ENCODE results near the gene FZD2. TPM values are rescaled to one million over a fixed set of nuclear protein-coding genes. Genes with fewer than 3 reads are reported as not detected.

Gene FZD2
- total and polyA plus RNA-seq, 2 of the 8 experiments (the other 6 are each of a cell fraction or from before 2014, with no cell fraction given): 17.6 to 86.7 TPM

GRCh38 chr17:44561237-44561623 lies 3.9 kb downstream of the FZD2 start:
- Histone ChIP-seq H3K18ac (ENCODE audit: extremely low read depth, low read length) (no peak overlapping the region; the same call in 1 of the 2 replicates), H3K9ac (replicated peaks in 1 of 4; ENCODE audit: extremely low read depth in 1 of 4, low read depth in 3 of 4, low read length in 3 of 4) (no peak overlapping the region), H3K27me3 (replicated peaks in 1 of 4; ENCODE audit: control insufficient read depth in 3 of 4, extremely low read depth in 1 of 4, insufficient read depth in 3 of 4, low read length in 3 of 4) (peaks cover 7 to 48% (median 30%) of the 10 kb centered on the region in 4 experiments), H2BK120ac (replicated peaks; ENCODE audit: low read depth, low read length) (no peak overlapping the region), H2AK5ac (ENCODE audit: low read depth, low read length) (no peak overlapping the region), H4K91ac (replicated peaks; ENCODE audit: insufficient read length, low read length) (no peak overlapping the region), H4K8ac (ENCODE audit: extremely low read depth, insufficient read depth, low read length) (no peak overlapping the region), H2BK20ac (ENCODE audit: low read length) (no peak overlapping the region), H3K79me1 (ENCODE audit: low read depth, low read length) (peaks cover 3% of the 10 kb centered on the region), H2BK12ac (ENCODE audit: low read depth, low read length) (no peak overlapping the region), H2BK5ac (ENCODE audit: low read depth, low read length) (no peak overlapping the region), H4K20me1 (replicated peaks in 1 of 2; ENCODE audit: control insufficient read depth in 1 of 2, insufficient read depth in 2 of 2, low read length in 2 of 2) (peaks cover 2 to 11% of the 10 kb centered on the region in 2 experiments), H3K4me2 (ENCODE audit: insufficient read depth in 1 of 2, low read depth in 2 of 2, low read length in 2 of 2) (peak overlapping the region; percentile 37 to 86), H2BK15ac (ENCODE audit: low read length) (no peak overlapping the region), H3K36me3 (ENCODE audit: control insufficient read depth in 2 of 4, insufficient read depth in 4 of 4, low read length in 3 of 4) (no peaks in the 10 kb centered on the region; a peak in 1 of 8 replicates), H3K9me3 (ENCODE audit: insufficient read depth in 2 of 2, low read depth in 1 of 2, low read length in 1 of 2) (peaks cover 11 to 19% of the 10 kb centered on the region in 2 experiments), H3K14ac (ENCODE audit: insufficient read length) (no peak overlapping the region), H3K23ac (ENCODE audit: insufficient read length) (no peak overlapping the region), H2AFZ (ENCODE audit: low read length) (no peak overlapping the region), H4K5ac (ENCODE audit: insufficient read length, low read depth, low read length) (no peak overlapping the region), H3K23me2 (ENCODE audit: low read depth, low read length) (peaks cover 15% of the 10 kb centered on the region; the same call in 1 of the 2 replicates), H3K4me1 (replicated peaks in 1 of 4; ENCODE audit: control insufficient read depth in 3 of 4, insufficient read depth in 4 of 4, low read length in 3 of 4) (peaks cover 0 to 25% (median 17%) of the 10 kb centered on the region in 4 experiments; a peak in 6 of 7 replicates), H3K4me3 (ENCODE audit: extremely low read depth in 1 of 4, insufficient read depth in 2 of 4, low read depth in 3 of 4, low read length in 4 of 4) (peak overlapping the region; percentile 7 to 72 (median 12); a peak in 5 of 8 replicates), H3K27ac (ENCODE audit: low read depth, low read length) (no peak overlapping the region), H3K56ac (replicated peaks; ENCODE audit: insufficient read length, low read depth, low read length) (no peak overlapping the region), H3K4ac (replicated peaks; ENCODE audit: insufficient read length, low read depth, low read length) (no peak overlapping the region), H3K79me2 (ENCODE audit: control insufficient read depth in 1 of 2, insufficient read depth in 2 of 2, low read length in 2 of 2) (peaks cover 0 to 18% of the 10 kb centered on the region in 2 experiments; a peak in 2 of 4 replicates)
- POLR2A ChIA-PET (ENCODE audit: partially characterized antibody): interaction anchor here (0.9 to 2.9 kb wide), 9 partner anchors 14 to 38 kb away, joined by 3 to 13 read pairs (median 4); no protein-coding TSS in a partner anchor
- no peak for TF ChIP-seq EZH2 (IDR thresholded peaks at IDR 0.05; ENCODE audit: low read depth, low read length, severe bottlenecking)
- peak; percentile 18; the same call in 1 of the 2 replicates for TF ChIP-seq E2F6 (IDR thresholded peaks at IDR 0.05)
- no peak for TF ChIP-seq RBBP5 (IDR thresholded peaks at IDR 0.05; ENCODE audit: borderline replicate concordance, low read depth, low read length)
- no peak for FAIRE-seq
- CTCF ChIA-PET (ENCODE audit: partially characterized antibody): interaction anchor here (0.8 to 5.3 kb wide), 5 partner anchors 13 to 47 kb away, joined by 3 to 68 read pairs (median 5); no protein-coding TSS in a partner anchor
- DNase-seq (ENCODE audit: low read depth in 1 of 2, low spot score in 2 of 2): no peak
- 20% methylated on average over 3 of the region's 3 CpGs; no CpG with 5 or more reads in 1 of the 2 experiments for WGBS, 2 experiments (ENCODE audit: extremely low coverage in 1 of 2, insufficient coverage in 1 of 2, insufficient read length in 1 of 2, insufficient replicate concordance in 2 of 2, low coverage in 1 of 2, low lambda C conversion rate in 2 of 2, missing lambda C conversion rate in 1 of 2)

Measured in H1 (cell line).